GM12892 (cell line): ENCODE measurements around the gene TAL1.

Experiments
- POLR2A ChIP-seq: IDR thresholded peaks from 2 replicates; pipeline ENCODE4 v1.6.1; 2011; ENCODE audit warnings: low read depth, low read length, control low read depth
- POLR2AphosphoS5 ChIP-seq: IDR thresholded peaks from 2 replicates; pipeline ENCODE4 v1.6.1; 2011; ENCODE audit warnings: low read depth, low read length, control low read depth

DNA sequence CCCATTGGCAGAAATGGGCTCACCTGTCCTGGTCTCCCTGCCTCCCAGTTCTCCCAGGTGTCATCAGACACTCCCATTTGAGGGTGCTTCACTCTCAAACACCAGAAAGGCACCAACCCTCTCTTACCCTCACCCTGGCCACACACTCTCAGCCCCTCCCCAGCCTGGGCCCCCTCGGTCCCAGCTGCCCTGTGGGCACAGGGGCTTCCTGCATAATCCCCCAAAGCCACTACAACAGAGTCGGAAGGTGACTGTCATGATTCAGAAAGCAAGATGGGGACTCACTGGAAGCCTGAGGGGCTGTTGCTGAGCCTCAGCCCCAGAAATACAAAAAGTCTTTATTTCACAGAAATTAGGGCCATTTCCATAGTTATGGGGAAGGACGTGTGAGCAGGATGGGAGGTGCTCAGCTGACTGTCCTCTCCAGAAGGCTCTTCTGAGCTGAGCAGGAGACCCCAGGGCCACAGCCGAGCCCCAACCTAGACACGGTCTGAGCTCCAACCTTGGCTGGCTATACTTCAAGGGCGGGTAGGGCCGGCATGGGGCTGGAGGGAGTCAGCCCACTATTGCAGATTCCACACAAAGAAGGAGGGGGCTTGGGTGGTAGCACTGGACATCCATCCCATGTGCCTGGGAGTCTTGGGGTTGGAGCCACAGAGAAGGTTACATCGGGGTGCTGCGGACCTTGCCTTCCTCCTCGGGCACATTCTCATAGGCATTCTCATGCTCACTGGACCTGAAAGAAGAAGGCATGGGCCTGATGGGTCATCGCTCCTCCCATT is 48.5 kb downstream of the TAL1 start:
- TF ChIP-seq POLR2A, result no peak
- no peak for TF ChIP-seq POLR2AphosphoS5
